ENCODE measurements around the gene BAX. TPM values are rescaled to one million over a fixed set of nuclear protein-coding genes. Genes with fewer than 3 reads are reported as not detected.

The BAX gene
- total RNA-seq, 4 donors from 2014 or later = 38.9 to 42.8 (median 42.4) TPM

DNA sequence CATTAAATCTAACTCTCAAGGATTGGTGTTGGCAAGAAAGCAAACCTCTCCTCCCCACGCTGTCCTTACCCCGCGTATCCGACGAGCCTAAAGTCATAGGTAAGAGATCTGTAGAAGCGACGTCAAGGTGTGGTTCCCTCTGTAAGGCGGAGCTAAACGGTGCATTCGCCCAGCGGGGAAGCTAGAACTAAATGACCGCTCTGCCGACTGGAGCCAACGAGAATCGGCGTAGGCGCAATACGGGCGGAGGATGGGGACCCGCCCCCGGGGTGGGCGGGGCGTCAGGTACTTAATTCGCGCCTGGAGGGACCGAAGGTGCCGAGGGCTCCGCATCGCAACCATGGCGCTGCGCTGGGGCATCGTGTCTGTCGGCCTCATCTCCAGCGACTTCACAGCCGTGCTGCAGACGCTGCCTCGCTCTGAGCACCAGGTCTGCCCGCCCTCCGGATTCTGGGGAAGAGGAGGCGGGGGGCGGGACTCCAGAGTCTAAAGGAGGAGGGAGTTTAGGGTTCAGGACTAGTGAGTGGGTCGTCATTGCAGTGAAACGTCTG, 21.2 kb upstream of the BAX start, which contains the start of gene DHDH:
Gene DHDH, plus strand, starts transcription at position 318 of the 551 bp plus-strand sequence. Its CDS starts 23 bp downstream, at position 341.
- intact Hi-C loops (cut with DNase I) = no loop called here
- DNase-seq = no peak
- TF ChIP-seq CTCF (IDR thresholded peaks at IDR 0.05) (peak in 1 of 6 experiments; percentile 7), POLR2A (IDR thresholded peaks at IDR 0.05) (peak in 2 of 4 donors; percentile 28 to 46)
- H3K36me3 ChIP-seq = no peaks in the 10 kb centered on the region
- H3K4me3 ChIP-seq = peak within 1 kb of the TSS; percentile 32 to 74 (median 42)
- H3K27ac ChIP-seq = peak within 1 kb of the TSS; percentile 34 to 75 (median 58)
- 0% methylated on average over 23 to 33 of the region's 43 CpGs for WGBS, 2 donors
- no peaks in the 10 kb centered on the region for H3K9me3 ChIP-seq
- peaks cover 0 to 23% (median 9%) of the 10 kb centered on the region in 3 donors for H3K4me1 ChIP-seq
- no peaks in the 10 kb centered on the region for H3K27me3 ChIP-seq

- Histone ChIP-seq H3K36me3 (no peaks in the 10 kb centered on the region), H3K4me1 (peaks cover 0 to 22% (median 9%) of the 10 kb centered on the region in 3 donors), H3K27ac (no peak overlapping the region), H3K9me3 (no peaks in the 10 kb centered on the region), H3K27me3 (no peaks in the 10 kb centered on the region), H3K4me3 (no peak overlapping the region)
- intact Hi-C loops (cut with DNase I) = no loop called here
- no peak for TF ChIP-seq POLR2A (IDR thresholded peaks at IDR 0.05)
- no peak for TF ChIP-seq CTCF (IDR thresholded peaks at IDR 0.05)
- WGBS, 2 donors = 86 to 100% methylated on average over 3 to 4 of the region's 19 CpGs
- no peak for DNase-seq
Measured at GRCh38 chr19:48934837-48935236, 19.8 kb upstream of the BAX start.

DNA sequence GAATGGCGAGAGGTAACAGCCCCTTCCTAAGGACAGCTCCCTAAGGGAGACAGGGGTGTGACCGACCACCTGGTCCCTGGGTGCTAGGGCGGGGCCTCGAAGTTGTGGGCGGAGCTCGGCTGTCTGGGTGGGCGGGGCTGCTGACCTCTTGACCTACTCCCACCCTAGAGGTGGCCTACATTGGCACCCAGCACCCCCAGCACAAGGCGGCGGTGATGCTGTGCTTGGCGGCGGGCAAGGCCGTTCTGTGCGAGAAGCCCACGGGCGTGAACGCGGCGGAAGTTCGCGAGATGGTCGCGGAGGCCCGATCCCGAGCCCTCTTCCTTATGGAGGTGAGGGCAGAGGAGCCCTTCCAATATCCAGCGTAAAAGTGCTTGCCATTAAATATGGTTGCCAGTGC, 18.8 kb upstream of the BAX start:
- intact Hi-C loops (cut with DNase I) = no loop called here
- Histone ChIP-seq H3K4me3 (no peak overlapping the region), H3K27me3 (no peaks in the 10 kb centered on the region), H3K9me3 (no peaks in the 10 kb centered on the region), H3K4me1 (peaks cover 0 to 22% (median 9%) of the 10 kb centered on the region in 3 donors), H3K36me3 (no peaks in the 10 kb centered on the region), H3K27ac (no peak overlapping the region)
- WGBS, 2 donors = 92 to 94% methylated on average over 14 to 19 of the region's 25 CpGs
- no peak for DNase-seq
- TF ChIP-seq POLR2A (IDR thresholded peaks at IDR 0.05) = no peak
- TF ChIP-seq CTCF (IDR thresholded peaks at IDR 0.05) = no peak

DNA sequence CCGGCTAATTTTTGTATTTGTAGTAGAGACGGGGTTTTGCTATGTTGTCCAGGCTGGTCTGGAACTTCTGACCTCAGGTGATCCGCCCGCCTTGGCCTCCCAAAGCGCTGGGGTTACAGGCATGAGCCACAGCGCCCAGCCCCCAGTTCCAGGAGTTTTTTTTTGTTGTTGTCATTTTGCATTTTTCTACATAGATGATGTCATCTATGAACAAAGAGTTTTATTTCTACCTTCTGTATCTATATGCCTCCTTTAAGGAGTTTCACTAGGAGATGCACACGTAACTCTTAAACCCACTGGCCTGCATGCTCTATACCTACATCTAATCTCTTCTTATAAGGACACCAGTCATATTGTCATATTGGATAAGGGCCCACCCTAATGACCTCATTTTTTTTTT, 16.4 kb upstream of the BAX start:
- Histone ChIP-seq H3K27me3 (no peaks in the 10 kb centered on the region), H3K4me1 (peaks cover 0 to 11% (median 5%) of the 10 kb centered on the region in 3 donors), H3K27ac (no peak overlapping the region), H3K9me3 (no peaks in the 10 kb centered on the region), H3K36me3 (no peaks in the 10 kb centered on the region), H3K4me3 (no peak overlapping the region)
- intact Hi-C loops (cut with DNase I) = no loop called here
- TF ChIP-seq POLR2A (IDR thresholded peaks at IDR 0.05) (no peak), CTCF (IDR thresholded peaks at IDR 0.05) (no peak)
- WGBS, 2 donors = 75 to 88% methylated on average over 5 to 6 of the region's 7 CpGs
- DNase-seq = no peak

- Histone ChIP-seq H3K4me1 (no peaks in the 10 kb centered on the region), H3K9me3 (no peaks in the 10 kb centered on the region), H3K36me3 (no peaks in the 10 kb centered on the region), H3K27me3 (no peaks in the 10 kb centered on the region), H3K27ac (no peak overlapping the region), H3K4me3 (no peak overlapping the region)
- intact Hi-C loops (cut with DNase I) = no loop called here
- TF ChIP-seq CTCF (IDR thresholded peaks at IDR 0.05) (no peak), POLR2A (IDR thresholded peaks at IDR 0.05) (no peak)
- 85 to 86% methylated on average over 3 to 5 of the region's 5 CpGs for WGBS, 2 donors
- DNase-seq = no peak
Measured at GRCh38 chr19:48940902-48941301, 13.8 kb upstream of the BAX start.

Data from esophagus squamous epithelium (tissue), 5 donors.